Measurements from ENCODE around the gene PPP1CB.

- TF ChIP-seq MAFK (IDR thresholded peaks at IDR 0.05; ENCODE audit: partially characterized antibody), result no peak
- TF ChIP-seq RNF2 (IDR thresholded peaks at IDR 0.05; ENCODE audit: borderline replicate concordance, low read depth), result no peak
- no peak for TF ChIP-seq CTCF (IDR thresholded peaks at IDR 0.05)
- TF ChIP-seq JUNB (IDR thresholded peaks at IDR 0.05), result no peak
- TF ChIP-seq SMC3 (IDR thresholded peaks at IDR 0.05), result no peak
- TF ChIP-seq BHLHE40 (IDR thresholded peaks at IDR 0.05; ENCODE audit: low read depth, low read length), result no peak
- no peak for TF ChIP-seq RFX5 (IDR thresholded peaks at IDR 0.05)
- TF ChIP-seq POLR2A (IDR thresholded peaks at IDR 0.05; ENCODE audit: low read length), result no peak
- no peak for TF ChIP-seq KDM1A (IDR thresholded peaks at IDR 0.05; ENCODE audit: low read depth)
- TF ChIP-seq EP300 (IDR thresholded peaks at IDR 0.05), result no peak
Observed at GRCh38 chr2:28748941-28749340, 2.7 kb upstream of the PPP1CB start.
